ENCODE data around the gene GABRP.

Gene GABRP

DNA sequence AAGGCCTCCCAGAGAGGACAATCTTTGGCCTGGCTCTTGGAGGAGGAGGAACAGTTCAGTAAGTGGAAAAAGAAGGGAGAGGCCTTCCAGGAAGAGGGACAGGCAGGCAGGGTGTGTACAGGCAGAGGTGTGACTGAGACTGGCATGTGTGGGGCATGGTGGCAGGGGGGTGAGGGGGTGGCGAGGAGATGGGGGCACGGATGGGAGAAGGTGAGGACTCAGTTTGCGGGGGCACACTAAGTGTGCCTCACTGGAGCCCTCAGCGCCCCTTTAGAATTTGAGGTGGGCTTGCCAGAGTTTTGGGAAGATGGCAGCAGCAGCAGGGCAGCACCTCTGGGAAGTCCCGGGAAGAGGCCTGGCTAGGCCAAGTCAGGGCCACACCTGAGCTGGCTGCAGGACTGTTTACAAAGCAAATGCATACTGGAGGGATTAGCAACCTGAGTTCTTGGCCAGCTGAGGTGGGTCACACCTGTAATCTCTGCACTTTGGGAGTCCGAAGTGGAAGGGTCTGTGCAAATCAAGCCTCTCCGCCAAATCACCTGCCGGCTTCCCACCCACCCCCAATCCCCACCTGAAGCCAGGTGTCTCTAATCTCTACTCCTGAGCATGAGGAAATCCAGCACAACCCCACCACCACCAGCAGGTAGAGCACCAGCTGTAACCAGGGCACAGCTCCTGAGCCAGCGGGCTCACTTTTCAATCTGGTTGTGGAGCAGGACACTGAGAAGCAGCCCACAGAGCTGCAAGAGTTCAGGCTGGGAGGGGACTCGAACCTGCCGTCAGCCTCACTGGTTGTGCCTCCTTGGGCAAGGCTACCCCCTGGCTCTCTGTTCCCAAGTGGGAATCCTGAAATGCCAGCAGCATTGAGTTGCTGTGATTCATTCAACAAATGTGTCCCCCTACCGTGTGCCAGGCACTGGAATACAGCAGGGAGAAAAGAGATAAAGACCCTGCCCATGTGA, 10.2 kb upstream of the GABRP start:
- in situ Hi-C loops (cut with MboI; ENCODE audit: low pct_unique_long_range_greater_than_20kb, low sequenced_read_pairs, unreplicated experiment): no loop called here
- DNase-seq (ENCODE audit: low spot score): no peak
- TF ChIP-seq, protein P1, sequence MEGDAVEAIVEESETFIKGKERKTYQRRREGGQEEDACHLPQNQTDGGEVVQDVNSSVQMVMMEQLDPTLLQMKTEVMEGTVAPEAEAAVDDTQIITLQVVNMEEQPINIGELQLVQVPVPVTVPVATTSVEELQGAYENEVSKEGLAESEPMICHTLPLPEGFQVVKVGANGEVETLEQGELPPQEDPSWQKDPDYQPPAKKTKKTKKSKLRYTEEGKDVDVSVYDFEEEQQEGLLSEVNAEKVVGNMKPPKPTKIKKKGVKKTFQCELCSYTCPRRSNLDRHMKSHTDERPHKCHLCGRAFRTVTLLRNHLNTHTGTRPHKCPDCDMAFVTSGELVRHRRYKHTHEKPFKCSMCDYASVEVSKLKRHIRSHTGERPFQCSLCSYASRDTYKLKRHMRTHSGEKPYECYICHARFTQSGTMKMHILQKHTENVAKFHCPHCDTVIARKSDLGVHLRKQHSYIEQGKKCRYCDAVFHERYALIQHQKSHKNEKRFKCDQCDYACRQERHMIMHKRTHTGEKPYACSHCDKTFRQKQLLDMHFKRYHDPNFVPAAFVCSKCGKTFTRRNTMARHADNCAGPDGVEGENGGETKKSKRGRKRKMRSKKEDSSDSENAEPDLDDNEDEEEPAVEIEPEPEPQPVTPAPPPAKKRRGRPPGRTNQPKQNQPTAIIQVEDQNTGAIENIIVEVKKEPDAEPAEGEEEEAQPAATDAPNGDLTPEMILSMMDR (IDR thresholded peaks at IDR 0.05; ENCODE audit: extremely low read depth, insufficient read depth, missing control alignments): no peak

DNA sequence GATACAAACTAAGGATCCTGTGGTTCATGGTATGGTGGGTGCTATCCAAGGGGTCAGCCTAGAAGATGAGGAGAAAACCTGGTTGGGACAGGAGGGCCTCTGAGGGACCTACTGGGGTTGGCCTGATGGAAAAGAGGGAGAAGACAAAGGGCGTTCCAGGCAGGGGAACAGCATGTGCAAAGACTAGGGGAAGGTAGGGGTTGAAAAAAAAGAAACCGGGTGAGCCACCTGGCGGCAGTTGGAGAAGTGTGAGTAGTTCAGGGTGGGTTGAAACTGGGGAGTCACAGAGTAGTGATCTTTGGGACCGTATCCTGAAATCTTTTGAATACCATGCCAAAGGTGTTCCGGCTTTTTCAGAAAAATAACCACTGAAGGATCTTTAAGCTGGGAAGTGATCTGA, 8.7 kb upstream of the GABRP start:
- no peak for DNase-seq (ENCODE audit: low spot score)
- in situ Hi-C loops (cut with MboI; ENCODE audit: low pct_unique_long_range_greater_than_20kb, low sequenced_read_pairs, unreplicated experiment): no loop called here

DNA sequence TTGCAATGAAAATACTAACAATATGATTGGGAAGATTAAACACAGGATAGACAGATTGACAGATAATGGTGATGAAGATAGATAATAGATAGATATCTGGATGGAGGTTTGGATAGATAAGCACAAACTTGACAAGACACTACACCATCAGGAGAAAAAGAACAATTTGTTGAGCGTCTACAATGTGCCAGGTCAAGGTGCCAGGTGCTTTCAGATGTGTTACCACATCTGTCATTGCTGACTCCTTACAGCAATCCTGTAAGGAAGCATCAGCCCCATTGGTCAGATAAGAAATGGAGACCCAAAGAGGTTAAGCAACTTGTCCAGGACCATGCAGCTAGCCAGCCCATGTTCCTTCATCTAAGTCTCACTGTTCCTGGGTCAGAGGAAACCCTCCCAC, 1.6 kb upstream of the GABRP start:
- no peak for DNase-seq (ENCODE audit: low spot score)
- in situ Hi-C loops (cut with MboI; ENCODE audit: low pct_unique_long_range_greater_than_20kb, low sequenced_read_pairs, unreplicated experiment): no loop called here
- TF ChIP-seq, protein P1 (IDR thresholded peaks at IDR 0.05; ENCODE audit: extremely low read depth, insufficient read depth, missing control alignments): no peak

More for the DNA sequence above, 8.7 kb upstream of the GABRP start:
- TF ChIP-seq, protein P1 (IDR thresholded peaks at IDR 0.05; ENCODE audit: extremely low read depth, insufficient read depth, missing control alignments): no peak

DNA sequence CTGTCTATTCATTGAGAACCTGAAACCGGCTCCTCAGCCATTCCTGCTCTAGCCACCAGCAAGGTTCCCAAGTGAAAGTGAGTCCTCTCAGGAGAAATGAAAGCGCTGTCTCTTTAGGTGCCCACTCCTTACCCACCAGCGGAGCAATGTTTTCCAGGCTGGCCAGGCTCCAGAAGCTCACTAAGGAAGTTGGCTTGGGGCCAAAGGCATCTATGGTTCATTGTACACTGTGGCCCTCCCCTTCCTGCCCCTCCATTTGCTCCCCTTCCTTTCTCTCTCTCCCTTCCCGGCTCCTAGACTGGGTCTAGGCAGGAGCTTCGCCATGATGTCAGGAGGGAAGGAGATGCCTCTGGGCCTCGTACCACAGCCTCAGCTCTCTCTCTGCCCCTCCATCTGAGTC, 1.1 kb upstream of the GABRP start:
- DNase-seq (ENCODE audit: low spot score): no peak
- TF ChIP-seq, protein P1 (IDR thresholded peaks at IDR 0.05; ENCODE audit: extremely low read depth, insufficient read depth, missing control alignments): no peak
- in situ Hi-C loops (cut with MboI; ENCODE audit: low pct_unique_long_range_greater_than_20kb, low sequenced_read_pairs, unreplicated experiment): no loop called here

DNA sequence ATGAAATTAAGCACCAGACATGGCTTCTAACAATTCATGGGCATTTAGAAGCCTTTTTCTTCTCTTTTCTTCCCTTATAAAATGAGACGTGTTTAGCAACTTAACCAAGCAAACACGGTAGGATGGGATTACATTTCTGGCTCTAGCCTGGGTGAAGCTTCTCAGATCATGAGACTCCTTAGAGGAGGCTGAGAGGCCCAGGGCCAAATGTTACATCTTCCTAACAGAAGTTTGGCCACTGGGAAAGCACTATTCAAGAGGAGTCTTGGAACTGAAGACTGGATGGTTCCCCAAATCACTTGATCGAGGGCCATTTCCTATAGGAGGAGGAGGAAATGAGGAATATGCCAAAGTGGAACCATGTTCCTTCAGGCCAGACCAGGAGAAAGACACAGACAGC, 1.9 kb downstream of the GABRP start:
- DNase-seq (ENCODE audit: low spot score): no peak
- TF ChIP-seq, protein P1 (IDR thresholded peaks at IDR 0.05; ENCODE audit: extremely low read depth, insufficient read depth, missing control alignments): no peak
- in situ Hi-C loops (cut with MboI; ENCODE audit: low pct_unique_long_range_greater_than_20kb, low sequenced_read_pairs, unreplicated experiment): no loop called here

DNA sequence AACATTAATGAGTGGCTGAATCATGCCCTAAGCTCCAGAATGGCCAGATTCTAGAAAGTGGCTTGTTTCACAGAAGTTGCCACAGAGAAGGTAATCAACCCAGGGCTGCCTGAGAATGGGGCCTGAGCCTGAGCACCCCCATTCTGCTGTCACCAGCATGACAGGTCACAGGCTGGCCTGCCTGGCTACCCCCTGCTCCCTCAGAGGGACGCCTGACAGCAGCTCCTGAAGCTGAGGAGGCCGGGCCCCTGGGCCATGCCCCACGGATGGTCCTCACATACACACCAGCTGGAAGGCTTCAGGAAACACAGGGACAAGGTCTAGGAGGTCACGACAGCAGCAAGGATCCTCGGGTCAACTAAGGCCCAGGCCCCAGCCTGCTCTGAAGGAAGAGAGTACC, 3.7 kb downstream of the GABRP start:
- in situ Hi-C loops (cut with MboI; ENCODE audit: low pct_unique_long_range_greater_than_20kb, low sequenced_read_pairs, unreplicated experiment): no loop called here
- DNase-seq (ENCODE audit: low spot score): no peak
- TF ChIP-seq, protein P1 (IDR thresholded peaks at IDR 0.05; ENCODE audit: extremely low read depth, insufficient read depth, missing control alignments): no peak

Data from GM13977 (cell line).